Measurements from ENCODE around the gene MBD2.
A peak's percentile ranks its signal among the peaks of the same experiment; 100 is the strongest.
"Not testable (repeated sequence)": the region's sequence is repeated elsewhere in the genome, so short reads cannot be mapped to it uniquely, and the experiment has no call there.

MBD2 gene

DNA sequence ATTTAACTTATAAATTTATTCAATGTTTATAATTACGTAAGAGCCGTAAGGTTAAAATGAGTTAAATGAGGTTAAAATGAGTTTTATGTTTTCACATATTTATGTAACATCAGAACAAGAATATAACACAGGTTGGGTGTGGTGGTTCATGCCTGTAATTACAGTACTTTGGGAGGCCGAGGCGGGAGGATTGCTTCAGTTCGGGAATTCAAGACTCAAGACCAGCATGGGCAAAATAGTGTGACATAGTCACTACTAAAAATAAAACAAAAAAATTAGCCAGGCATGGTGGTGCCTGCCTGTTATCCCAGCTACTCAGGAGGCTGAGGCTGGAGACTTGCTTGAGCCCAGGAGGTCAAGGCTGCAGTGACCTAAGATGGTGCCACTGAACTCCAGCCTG lies 9.3 kb upstream of the MBD2 start:
- no peak for DNase-seq

DNA sequence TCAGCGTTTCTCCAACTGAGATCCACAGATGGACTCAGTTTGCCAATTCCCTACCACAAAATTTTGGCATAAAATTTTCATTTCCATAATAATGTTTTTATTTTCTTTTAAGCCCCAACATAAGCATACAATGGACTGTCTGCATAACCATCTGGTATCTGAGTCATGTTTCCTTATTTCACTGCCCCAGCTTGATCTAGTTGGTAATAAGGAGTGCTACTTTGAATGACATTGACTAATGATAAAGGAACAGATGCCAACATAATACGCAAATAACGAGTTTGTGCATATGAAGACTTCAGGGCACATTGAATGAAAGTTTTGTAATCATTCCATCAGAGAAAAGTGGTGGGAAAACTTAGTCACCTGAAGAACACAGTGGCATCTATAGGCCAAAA lies 8.8 kb upstream of the MBD2 start:
- no peak for DNase-seq

DNA sequence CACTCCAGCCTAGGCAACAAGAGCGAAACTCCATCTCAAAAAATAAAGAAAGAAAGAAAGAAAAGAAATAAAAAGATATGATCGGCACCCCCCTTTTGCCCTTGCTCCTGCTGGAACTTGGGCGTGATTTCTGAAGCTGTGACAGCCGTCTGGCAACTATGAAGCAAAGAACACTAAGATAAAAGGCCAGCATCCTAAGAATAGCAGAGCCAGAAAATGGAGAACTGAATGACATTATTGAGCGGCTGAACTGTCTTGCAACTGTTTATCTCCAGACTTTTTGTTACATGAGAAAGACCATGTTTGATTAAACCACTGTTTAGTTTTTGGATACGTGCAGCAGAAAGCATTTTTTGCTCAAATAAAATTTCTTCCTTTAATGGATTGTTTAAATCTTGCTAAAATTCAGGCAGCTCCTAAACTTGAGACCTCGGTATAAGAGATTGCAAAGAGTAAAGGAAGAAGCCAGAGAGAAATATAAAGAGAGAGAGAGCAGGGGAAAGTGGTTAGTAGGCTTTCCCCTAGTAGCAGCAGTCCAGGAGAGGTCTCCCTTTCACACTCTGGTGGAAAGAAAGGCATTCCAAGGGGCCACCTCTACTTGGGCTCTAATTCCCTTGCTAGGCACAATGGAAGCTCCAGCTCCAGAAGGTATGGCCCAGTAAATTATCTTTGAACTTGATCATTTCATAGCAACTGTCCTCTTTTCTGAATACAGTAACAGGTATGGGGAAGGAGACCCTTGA lies 8.2 kb upstream of the MBD2 start:
- DNase-seq = no peak

DNA sequence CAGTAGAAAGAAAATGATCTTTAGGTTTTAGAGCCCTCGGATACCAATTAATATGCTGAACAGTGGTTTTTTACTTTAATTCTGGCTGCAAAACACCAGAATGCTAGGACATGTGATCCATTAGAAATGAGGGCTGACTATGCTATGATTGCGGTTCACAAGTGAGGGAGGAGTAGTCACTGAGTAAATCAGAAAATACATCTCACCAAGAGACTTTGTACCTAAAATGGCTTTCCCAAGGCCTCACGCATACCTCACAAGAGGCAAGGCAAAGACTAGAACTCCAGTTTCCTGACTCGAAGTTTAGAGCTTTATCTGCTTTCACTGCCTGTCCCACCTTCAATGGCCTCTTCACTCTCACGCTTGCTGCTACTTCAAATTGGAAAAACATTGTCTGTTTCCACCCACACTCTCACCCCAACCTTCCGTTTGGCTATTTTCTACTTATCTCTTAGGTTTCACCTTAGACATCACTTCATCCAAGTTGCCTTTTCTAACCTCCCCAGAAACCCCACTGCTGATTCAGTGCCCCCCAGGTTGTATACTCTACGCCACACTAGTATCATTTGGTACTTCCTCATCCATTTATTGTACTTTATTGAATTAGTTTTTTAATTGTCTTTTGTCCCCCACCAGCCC lies 5.1 kb upstream of the MBD2 start:
- no peak for DNase-seq

DNA sequence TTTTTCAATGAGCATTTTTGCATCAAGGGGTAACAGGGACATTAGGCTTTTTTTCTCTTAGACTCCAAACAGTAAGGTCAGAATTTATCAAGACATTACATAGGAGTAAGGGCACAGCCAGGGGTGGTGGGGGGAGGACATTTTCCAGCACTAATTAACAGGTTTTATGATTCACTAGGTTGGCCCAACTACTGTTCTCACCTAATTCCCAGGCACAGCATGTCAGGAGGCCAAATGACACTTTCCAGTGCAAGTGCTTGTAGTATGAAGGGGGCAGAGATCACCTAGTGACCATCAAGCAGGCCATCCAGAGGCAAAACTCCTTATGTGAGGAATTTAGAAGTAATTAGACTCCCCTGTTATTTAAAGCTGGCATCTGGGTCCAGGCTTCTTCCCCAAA lies 3.9 kb upstream of the MBD2 start:
- no peak for DNase-seq

DNA sequence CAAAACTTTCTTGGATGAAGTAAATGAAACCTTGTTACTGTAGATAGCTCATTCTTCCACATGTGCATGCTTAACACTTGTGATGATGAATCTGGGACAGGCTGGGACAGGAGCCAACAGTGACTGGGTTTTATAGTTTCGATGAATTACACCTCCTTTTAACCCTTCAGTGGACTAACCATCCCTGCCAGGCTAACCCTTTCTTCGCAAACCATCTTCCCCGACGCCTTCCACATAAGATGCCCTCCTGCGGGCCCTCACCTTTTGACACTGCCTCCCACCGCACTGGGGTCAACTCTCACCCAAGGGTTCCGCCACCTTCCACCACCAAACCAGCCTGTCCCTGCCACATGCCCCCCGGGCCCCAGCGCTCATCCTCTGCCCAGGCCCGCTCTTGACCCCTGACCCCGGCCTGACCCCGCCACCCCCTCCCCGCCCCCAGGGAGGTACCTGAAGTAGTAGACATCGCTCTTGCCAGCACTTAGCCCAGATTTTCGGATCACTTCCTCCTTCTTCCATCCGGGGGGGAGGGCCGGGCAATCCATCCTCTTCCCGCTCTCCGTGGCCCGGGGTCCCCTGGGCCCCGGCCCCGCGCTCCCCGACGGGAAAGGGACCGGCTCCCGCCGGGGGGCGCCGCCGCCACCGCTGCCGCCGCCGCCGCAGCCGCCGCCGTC lies 764 bp downstream of the MBD2 start:
- peak; percentile 3 for DNase-seq

DNA sequence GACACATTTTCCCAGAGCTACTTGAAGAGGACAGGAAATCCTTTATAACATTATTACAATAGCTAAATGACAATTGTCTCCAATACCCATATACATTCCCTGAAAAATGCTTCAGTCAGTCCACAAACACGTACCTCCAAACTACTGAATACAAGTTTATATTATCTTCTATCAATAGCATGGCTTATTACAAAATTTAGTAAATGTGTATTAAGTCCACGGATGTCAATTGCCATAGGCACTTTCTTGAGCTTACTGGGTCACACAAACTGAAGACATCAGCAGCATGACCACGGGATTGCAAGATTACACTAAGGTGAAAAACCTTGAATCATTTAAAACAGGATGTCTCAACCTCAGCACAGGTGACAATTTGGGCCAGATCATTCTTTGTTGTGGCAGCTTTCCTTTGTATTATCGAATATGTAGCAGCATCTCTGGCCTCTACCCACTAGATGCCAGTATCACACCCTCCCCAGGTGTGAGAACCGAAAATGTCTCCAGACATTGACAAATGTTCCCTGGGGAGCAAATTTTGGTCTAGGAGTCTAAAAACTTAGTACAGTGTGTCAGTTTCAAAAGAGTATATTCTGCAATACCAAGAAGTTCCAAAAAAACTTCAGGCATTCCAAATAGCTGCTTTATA lies 1.4 kb downstream of the MBD2 start:
- no peak for DNase-seq

DNA sequence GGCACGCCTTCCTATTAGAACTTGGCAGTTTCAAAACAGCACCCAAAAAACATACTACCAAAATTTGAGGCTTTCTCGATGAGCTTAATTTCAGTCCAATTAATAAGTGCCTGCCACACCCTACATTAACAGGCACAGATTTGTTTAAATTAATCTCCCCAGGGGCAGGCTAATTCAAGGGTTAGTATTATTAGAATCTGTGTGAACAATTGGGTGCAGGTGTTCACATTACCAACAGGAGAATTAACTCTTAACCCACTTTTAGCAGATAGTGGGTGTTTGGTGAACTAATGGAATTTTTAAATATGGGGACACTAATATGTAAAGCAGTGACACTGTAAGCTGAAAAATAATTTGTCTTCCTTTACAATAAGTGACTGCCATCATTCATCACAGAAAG lies 4.1 kb downstream of the MBD2 start:
- no peak for DNase-seq

DNA sequence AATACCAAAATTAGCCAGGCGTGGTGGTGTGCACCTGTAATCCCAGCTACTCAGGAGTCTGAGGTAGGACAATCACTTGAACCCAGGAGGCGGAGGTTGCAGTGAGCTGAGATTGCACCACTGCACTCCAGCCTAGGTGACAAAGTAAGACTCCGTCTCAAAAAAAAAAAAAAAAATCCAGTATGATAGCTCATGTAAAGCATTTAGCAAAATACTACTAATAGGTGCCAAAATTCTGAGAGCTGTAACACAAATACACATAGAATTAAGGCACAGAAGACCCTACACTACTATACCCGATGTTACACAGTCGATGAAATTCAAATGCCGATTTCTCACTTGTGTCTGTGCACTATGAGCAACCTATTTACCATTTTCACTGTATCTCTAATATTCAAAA lies 5.7 kb downstream of the MBD2 start:
- not testable (repeated sequence) for DNase-seq

DNA sequence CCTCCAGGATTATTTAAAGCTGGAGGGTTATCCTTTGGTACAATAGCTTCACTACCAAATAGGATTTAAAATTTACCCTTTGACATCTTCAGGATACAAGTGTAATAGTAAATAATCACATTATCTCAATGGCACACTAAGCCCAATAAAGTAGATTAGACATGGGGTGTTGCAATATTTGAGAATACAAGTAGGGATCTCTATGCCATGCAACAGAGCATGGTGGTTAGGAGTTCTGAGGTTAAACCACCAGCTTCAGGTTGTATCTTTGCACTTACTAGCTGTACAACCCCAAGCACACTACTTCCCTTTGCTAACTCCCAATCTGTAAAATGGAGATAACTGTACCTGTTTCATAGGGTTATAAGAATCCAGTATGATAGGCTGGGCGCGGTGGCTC lies 6.2 kb downstream of the MBD2 start:
- no peak for DNase-seq

DNA sequence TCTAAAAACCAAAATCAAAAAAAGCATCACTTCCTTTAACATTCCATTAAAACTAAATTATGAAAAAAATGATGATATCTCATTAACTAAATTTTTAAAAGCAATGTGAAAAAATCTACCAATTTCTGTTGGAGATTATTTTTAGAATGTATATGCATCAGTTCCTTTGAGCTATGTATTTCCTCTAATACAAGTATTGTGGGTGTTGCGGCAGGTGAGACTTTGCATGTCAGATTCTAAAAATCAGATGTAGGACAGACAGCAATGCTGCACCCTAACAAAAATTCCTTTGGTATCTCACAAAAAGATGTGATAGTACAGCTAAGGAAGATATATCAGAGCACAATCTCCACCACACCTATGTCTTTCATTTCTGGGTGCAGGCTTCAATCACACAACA lies 6.8 kb downstream of the MBD2 start:
- DNase-seq = no peak

DNA sequence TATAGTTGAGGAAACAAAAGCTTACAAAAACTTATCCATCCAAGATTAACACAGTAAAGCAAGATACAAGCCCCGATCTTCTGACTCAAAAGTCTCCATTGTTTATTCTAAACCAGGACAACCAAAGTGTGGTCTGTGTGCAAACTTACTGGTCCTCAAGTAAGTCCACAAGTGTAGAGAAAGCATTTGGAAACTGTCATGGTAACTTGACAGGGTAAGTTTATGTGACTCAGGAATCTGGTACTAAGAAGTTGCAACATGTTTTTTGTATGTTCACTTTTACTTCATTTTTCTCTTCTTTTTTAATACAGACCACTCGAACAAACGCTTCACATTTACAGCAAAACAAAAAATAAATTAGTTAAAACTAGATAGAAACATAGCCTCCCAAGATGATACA lies 9.4 kb downstream of the MBD2 start:
- no peak for DNase-seq

DNA sequence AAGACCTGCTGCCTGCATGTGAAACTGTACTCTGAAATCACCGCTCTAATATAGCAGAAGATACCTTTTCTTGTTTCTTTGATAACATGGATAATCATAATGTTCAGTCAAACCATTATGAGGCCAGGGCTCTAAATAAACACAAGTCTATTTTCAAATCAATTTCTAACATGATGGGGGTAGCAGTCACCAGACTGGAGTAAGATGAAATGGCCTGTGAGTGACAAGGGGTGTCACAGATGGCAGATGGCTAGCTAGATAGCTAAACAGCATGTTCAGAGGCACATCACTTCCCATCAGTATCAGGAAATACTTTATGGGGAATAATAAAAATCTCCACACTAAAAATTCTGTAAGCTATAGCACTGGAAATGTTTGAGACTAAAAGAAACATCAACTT lies 14.0 kb downstream of the MBD2 start:
- no peak for DNase-seq

DNA sequence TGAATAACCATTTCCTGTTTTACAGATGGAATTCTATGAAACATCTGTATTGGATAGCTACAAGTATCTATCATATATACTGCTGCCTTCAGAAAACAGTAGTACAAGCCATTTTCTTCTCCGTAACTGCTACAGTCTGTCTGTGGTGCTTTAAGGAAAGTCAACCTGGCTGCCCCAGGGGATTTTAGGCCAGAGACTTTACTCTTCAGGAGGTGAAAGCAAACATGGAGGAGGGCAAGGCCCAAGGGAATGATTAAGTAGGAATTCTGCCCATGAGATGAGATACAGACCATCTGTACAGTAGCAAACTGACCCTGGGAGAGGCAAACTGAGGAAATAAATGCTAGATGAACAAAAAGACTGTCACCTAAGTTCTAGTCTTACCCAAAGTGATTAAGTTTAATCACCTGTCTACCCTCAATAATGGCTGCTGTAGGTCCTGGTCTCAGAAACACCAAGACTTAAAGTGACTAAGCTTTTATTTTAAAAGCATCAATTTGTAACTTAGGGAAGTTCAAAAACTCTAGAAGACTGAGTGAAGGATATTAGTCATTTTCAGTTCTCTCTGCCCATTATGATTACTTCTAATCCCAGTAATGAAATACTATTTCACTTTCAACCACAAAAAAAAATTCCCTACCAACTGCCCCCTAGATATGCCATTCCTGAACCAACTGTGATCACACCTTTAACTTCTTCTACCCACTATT lies 14.8 kb downstream of the MBD2 start:
- no peak for DNase-seq

DNA sequence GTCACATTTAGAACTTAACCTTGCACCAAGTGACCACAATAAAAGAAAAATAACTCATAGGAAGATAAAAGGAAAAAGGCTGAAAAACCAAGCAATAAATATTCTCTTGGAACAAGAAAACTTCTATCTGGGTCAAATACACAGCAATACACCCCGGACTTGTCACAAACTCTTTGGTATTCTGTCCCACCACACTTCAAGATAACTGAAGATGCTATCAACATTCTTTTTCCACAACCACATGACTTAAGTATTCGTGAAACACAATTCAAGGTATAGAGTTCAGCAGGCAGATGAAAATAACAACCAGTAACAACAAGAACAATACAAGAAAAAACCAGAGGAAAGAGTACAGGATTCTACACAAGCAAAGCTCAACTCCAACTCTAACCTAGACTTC lies 18.0 kb downstream of the MBD2 start:
- no peak for DNase-seq

DNA sequence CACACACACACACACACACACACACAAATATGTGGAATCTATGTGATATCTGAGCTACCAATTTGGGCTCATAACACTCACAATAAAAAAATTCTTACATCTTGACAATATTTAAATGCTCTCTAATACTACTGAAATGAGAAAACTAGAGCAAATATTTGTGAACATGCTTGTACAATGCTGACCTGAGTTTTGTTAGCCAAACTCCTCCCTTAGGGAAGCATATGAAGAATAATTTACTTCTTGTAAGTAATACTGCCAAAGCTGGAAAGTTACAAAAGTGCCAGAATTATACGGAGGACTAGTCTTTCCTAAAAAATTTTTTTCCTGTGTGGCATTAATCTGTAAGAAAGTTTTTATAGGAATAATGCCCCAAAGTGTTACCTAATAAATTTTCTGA lies 18.5 kb downstream of the MBD2 start:
- no peak for DNase-seq

DNA sequence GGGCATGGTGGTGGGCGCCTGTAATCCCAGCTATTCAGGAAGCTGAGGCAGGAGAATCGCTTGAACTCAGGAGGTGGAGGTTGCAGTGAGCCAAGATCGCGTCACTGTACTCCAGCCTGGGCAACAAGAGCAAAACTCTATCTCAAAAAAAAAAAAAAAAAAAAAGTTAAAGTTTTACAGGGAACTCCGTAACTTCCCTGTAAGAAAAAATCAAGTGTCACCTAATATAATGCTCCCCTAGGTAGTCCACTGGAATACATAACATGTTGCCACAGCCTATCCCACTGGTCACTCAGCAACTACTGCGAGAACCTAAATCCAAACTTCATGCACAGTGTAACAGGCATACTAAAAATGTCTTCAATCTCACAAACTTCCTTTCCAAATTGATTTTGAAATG lies 19.0 kb downstream of the MBD2 start:
- DNase-seq = not testable (repeated sequence)

DNA sequence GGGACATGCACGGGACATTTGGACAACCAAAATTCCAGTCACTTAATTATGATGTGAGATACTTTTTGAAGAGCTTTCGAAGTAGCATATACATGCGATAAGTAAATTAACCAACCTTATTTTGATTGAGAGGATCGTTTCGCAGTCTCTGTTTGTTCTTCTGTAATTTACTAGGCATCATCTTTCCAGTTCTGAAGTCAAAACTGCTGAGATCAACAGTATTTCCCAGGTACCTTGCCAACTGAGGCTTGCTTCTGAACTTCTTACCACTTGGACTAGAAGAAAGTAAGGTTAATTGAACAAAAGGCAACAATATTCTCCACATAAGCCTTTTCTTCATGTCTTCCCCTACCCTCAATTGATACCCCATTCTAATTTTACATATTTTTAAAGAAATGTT lies 19.6 kb downstream of the MBD2 start:
- DNase-seq = no peak

DNA sequence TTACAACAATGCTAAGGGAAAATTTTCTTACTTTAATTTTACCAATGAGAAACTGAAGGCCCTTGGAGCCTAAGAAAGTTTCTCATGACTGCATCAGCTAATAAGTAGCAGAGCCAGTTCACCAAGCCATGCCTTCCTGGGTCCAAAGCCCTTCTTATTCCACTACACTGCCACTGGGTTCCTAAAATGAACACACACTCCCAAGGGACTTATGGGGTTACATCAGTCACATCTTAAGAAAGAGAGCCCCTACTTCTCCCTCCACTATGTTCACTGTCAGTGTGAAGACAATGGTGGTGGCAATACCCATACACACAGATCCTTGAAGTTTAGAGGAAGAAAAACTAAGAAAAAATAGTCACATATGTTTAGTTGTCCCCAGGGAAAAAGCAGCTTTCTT lies 20.6 kb downstream of the MBD2 start:
- no peak for DNase-seq

DNA sequence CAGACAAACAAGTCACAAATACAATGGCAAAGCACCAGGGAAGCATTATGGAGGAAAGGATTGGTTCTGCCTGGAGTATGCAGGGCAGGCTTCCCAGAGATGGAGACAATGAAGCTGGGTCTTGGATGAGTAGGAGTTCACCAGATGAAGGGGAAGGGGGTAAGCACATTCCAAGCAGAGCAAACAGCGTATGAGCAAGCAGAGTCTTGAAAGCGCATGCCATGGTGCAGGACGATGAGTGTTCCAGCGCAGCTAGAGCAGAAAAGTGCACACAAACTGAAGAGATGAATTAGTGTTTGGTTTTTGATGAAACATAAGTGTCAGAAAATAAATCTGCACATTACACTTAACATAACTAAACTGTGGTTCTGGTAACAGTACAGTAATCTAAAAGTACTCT lies 21.6 kb downstream of the MBD2 start:
- DNase-seq = no peak

DNA sequence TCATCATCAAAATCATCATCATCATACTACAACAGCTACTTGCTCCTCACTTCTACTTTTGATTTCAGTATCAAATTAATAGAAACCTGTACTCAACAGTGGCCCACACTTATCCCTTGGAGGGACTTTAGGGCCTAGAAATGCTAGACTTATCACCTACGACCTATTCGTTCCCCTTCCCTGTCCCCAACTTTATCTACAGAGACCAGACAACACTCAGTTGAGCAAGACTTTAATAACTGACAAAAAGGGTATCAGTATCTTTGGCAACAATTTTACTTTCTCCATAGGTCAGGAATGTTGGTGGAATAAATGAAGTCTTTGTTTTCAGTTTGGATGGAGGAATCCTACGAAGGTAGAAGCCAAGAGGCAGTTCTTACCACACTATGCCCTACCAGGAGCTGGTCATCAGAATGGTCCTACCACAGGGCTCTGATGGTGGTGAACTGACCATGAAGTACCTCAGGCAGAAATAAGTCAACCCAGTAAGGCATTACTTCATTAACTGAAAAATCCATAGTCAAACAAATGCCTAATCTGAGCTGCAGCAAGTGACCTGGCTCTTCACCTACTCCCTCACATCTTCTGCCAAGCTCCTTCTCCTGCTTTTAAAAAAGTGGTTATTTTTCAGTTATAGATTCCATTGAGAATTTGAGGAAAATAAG lies 26.6 kb downstream of the MBD2 start:
- no peak for DNase-seq

DNA sequence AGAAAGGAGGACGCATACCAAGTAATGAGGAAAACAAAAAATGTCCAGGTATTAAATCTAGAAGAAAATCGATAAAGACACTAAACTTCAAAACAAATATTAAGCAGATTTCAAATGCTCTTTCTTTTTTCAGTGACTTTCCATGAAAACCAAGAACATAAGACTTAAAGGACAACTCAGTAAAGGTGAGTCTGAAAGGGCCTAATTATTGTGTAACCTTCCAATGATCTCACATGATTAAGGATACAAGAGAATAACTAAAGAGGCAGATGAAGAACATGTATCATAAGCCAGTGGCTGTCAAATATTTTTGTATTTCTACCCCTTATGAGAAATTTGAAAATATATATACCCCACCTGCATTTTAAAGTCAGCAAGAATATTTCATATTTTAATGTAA lies 30.7 kb downstream of the MBD2 start:
- no peak for DNase-seq

DNA sequence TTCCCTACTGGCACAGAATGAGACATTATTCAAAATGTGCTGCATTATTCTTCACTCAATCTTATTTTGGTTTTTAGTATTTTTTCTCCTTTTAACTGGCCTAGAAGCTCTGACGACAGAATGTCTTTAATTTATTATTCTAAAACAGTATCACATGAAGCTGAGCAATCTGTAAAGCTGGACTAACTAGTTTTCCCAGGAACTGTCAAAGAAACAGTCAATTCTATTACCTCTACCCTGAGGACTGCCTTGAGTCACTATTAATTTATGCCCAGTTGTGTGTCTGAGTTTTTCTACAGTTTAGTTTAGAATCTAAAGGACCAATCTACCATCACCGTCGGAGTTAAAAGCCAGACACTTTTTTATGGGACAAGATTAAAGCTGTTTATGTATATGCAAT lies 31.6 kb downstream of the MBD2 start:
- no peak for DNase-seq

All from NCI-H2081 treated with DMSO at 0.1 percent for 48 hours (cell line).